Suppressor macrophage treated with lipopolysaccharide for 4 hours (primary cell): ENCODE results near the gene DARS2.

Experiments
- DNase-seq: peaks from one replicate; pipeline ENCODE4 v3.0.0-alpha.2; 2020

Gene DARS2

GRCh38 chr1:173889885-173890284 is 65.4 kb downstream of the DARS2 start:
- DNase-seq = no peak

GRCh38 chr1:173893611-173894010 is 69.1 kb downstream of the DARS2 start:
- peak; percentile 25 for DNase-seq

DNA sequence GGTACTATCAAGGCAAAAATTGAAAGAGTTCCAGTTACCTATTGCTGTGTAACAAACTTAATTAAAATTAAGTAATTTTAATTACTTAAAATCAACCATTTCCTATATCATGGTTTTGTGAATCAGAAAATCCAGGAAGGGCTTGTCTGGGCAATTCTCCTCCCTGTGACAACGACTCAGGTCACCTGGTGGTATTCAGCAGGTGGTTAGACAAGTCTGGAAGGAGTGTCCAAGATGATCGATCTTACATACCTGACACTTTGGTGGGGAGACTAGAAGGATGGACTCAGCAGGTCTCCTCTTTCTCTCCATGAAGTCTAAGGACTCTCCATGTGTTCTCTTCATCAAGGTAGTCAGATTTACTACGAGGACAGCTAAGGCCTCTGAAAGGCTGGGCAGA is 69.7 kb downstream of the DARS2 start:
- DNase-seq = no peak

GRCh38 chr1:173900427-173900826 is 76.0 kb downstream of the DARS2 start:
- DNase-seq = no peak

- no peak for DNase-seq
Measured at GRCh38 chr1:173900992-173901391, 76.5 kb downstream of the DARS2 start.

GRCh38 chr1:173903827-173904531 is 79.5 kb downstream of the DARS2 start:
- no peak for DNase-seq
